Calu3 (cell line): ENCODE measurements around the gene ZNF664. TPM values are rescaled to one million over a fixed set of nuclear protein-coding genes. Genes with fewer than 3 reads are reported as not detected.

Experiments used
- BruUV-seq: library from RNA; stranded (reverse); fragments of 400-500 nt; replicated peaks from 2 replicates; lab custom pipeline; 2021; lab: Mats Ljungman, UMichigan
- CTCF ChIA-PET: fragments of 300-600 bp; sonication (Branson Sonifier 250); formaldehyde crosslinking; loops from one replicate; lab custom pipeline; 2022; ENCODE audit warnings: antibody characterized with exemption; lab: Charles Lee
- DNase-seq: peaks from one replicate; pipeline ENCODE4 v3.0.0; 2022
- H3K27ac Mint-ChIP-seq: one replicate; pipeline ENCODE4 v1.8.0; 2022; ENCODE audit warnings: mixed read lengths; ENCODE audit not compliant: unreplicated experiment
- H3K27me3 Mint-ChIP-seq: one replicate; pipeline ENCODE4 v1.8.0; 2022; ENCODE audit warnings: mixed read lengths; ENCODE audit not compliant: unreplicated experiment
- H3K36me3 Mint-ChIP-seq: one replicate; pipeline ENCODE4 v1.8.0; 2022; ENCODE audit warnings: mild to moderate bottlenecking, moderate library complexity, mixed read lengths; ENCODE audit not compliant: insufficient read depth, unreplicated experiment
- H3K4me1 Mint-ChIP-seq: one replicate; pipeline ENCODE4 v1.8.0; 2022; ENCODE audit warnings: mild to moderate bottlenecking, low read depth, mixed read lengths; ENCODE audit not compliant: unreplicated experiment
- H3K4me3 Mint-ChIP-seq: one replicate; pipeline ENCODE4 v1.8.0; 2022; ENCODE audit warnings: mild to moderate bottlenecking, low read depth, moderate library complexity, mixed read lengths; ENCODE audit not compliant: unreplicated experiment
- H3K9me3 Mint-ChIP-seq: one replicate; pipeline ENCODE4 v1.8.0; 2022; ENCODE audit warnings: low read depth, mixed read lengths; ENCODE audit not compliant: unreplicated experiment
- CTCF ChIP-seq: fragments of 200-600 bp; IDR thresholded peaks from one replicate; pipeline ENCODE4 v1.8.0; 2022; ENCODE audit warnings: antibody characterized with exemption; ENCODE audit not compliant: unreplicated experiment
- intact Hi-C: fragments of 100-400 bp; cut with micrococcal nuclease; formaldehyde crosslinking; loops from one replicate; pipeline ENCODE4 v1.10.0; 2022; ENCODE audit not compliant: unreplicated experiment
- total RNA-seq: library from RNA; stranded (reverse); gene quantifications from 2 replicates; pipeline ENCODE4 v1.2.3, GENCODE V29; 2022

The ZNF664 gene
- total RNA-seq, 1 experiment from 2014 or later: 130 TPM

DNA sequence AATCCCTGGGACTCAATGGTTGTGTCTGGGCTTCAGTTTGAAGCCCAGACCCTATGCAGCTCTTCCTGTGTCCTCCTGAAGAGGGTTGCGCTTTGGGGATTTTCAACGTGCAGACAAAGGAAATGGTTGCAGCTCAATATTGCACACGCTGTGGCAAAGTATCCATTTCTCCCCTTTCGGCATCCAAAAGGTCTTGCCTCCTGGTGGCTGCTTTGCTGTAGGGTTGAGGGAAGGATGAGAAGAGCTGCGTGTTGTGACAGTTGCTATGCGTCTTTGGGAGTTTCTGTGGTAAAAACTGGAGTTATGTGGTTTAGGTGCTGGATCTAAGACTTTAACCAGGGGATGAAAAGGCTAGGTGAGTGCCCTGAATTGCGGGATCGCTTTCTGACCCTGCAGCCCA is 71.0 kb downstream of the ZNF664 start:
- no peak for TF ChIP-seq CTCF
- no peaks in the 10 kb centered on the region for H3K27me3 Mint-ChIP-seq
- intact Hi-C loops: no loop called here
- BruUV-seq: no TSS peak
- CTCF ChIA-PET: interaction anchor here (0.7 kb wide), 1 partner anchor 639 kb away, joined by 3 read pairs; no protein-coding TSS in a partner anchor
- no peak overlapping the region for H3K4me3 Mint-ChIP-seq
- peaks cover 14% of the 10 kb centered on the region for H3K9me3 Mint-ChIP-seq
- no peak overlapping the region for H3K27ac Mint-ChIP-seq
- no peak for DNase-seq
- no peaks in the 10 kb centered on the region for H3K36me3 Mint-ChIP-seq
- no peaks in the 10 kb centered on the region for H3K4me1 Mint-ChIP-seq

DNA sequence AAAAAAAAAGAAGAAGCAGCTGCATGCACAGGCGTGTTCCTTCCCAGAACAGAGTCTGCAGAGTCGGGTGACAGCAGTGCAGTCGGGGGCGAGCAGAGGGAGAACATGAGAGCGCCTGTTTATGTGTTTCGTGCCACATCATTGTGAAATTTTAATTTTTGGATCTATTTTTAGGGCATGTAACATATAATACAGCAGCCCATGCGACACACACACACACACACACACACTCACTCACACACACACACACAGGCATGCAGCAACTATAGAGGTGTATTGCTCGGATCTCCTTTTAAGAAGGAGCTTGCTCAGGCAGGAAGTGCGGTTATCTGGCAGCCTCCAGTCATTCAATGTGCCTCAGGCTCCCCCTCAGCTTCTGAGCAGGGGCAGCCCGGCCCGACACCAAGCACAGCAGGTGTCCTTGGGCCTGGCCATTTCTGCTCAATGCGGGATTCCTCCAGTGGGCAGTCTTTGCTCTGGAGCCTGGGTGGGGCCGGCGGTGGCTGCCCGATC is 71.8 kb downstream of the ZNF664 start:
- no peaks in the 10 kb centered on the region for H3K27me3 Mint-ChIP-seq
- no peak overlapping the region for H3K27ac Mint-ChIP-seq
- DNase-seq: no peak
- H3K36me3 Mint-ChIP-seq: no peaks in the 10 kb centered on the region
- peaks cover 14% of the 10 kb centered on the region for H3K9me3 Mint-ChIP-seq
- CTCF ChIA-PET: no interaction called here
- peaks cover 7% of the 10 kb centered on the region for H3K4me1 Mint-ChIP-seq
- intact Hi-C loops: no loop called here
- H3K4me3 Mint-ChIP-seq: no peak overlapping the region
- no peak for TF ChIP-seq CTCF
- BruUV-seq: no TSS peak

DNA sequence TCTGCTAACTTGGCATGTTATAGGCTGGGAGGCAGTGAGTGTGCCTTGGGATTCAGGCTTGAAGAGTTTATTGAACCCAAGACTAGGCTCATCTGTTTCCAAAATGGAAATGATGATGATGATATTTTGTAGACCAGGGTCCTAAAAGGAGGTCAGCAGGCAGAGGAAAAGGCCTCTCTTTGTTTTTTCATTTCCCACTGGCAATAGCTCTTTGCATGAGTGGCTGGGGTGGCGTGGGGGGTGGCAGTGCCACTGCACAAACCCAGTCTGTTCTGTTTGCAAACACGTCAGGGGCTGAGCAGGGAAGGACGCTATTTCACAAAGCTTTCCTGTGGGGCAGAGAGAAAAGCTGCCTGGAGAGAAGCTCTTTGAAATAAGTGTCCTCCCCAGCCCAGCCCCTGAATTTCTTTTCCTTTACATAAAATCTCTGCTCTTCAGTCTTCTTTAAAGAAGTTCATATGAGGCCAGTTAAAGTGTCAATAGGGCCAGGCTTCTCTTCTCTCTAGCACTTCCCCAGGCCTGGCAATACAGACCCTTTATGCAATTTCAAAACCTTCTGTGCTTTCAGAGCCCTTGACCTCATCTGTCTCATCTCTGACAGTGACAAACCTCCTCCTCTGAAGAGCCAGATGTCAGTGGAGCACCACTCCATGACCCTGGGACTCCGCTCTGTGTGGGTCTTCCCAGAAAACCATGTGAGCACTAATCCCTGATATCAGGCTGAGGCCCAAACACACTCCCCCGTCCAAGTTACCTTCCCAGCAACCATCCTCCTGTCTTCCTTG is 72.8 kb downstream of the ZNF664 start:
- Mint-ChIP-seq H3K27ac (no peak overlapping the region), H3K4me1 (peaks cover 9% of the 10 kb centered on the region), H3K36me3 (no peaks in the 10 kb centered on the region), H3K27me3 (no peaks in the 10 kb centered on the region), H3K9me3 (peaks cover 14% of the 10 kb centered on the region), H3K4me3 (no peak overlapping the region)
- DNase-seq: no peak
- TF ChIP-seq CTCF: no peak
- no TSS peak for BruUV-seq
- CTCF ChIA-PET: interaction anchor here (0.6 kb wide), 2 partner anchors 9 to 11 kb away, joined by 3 to 4 read pairs; no protein-coding TSS in a partner anchor
- intact Hi-C loops: no loop called here

DNA sequence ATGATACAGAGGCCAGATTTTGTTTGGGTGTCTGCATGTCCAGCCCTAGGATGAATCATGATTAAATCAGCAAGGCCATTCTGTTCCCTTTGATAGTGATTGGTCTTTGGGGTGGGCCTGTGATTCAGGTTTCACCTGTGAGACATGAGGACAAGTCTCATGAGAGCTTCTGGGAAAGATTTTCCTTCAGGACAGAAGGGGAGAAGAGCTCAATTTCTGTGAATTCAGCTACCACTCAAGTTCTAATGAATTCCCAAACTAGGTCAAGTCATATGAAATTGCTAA is 73.4 kb downstream of the ZNF664 start:
- H3K27me3 Mint-ChIP-seq: no peaks in the 10 kb centered on the region
- peaks cover 9% of the 10 kb centered on the region for H3K4me1 Mint-ChIP-seq
- CTCF ChIA-PET: interaction anchor here (0.6 kb wide), 1 partner anchor 11 kb away, joined by 4 read pairs; no protein-coding TSS in a partner anchor
- intact Hi-C loops: no loop called here
- no peaks in the 10 kb centered on the region for H3K36me3 Mint-ChIP-seq
- TF ChIP-seq CTCF: no peak
- no TSS peak for BruUV-seq
- peaks cover 14% of the 10 kb centered on the region for H3K9me3 Mint-ChIP-seq
- H3K27ac Mint-ChIP-seq: no peak overlapping the region
- DNase-seq: no peak
- no peak overlapping the region for H3K4me3 Mint-ChIP-seq
